OCI-LY1 (cell line): ENCODE results near the gene STX18.

ENCODE experiments used
- CTCF ChIP-seq: fragments of 200-600 bp; sonication (generic), shearing (Covaris generic); IDR thresholded peaks from 2 replicates; pipeline ENCODE4 v1.5.1; 2017; ENCODE audit warnings: mild to moderate bottlenecking, antibody characterized with exemption, low read length, moderate library complexity, mixed read lengths
- EZH2 ChIP-seq: fragments of 200-600 bp; sonication (generic), shearing (Covaris generic); IDR thresholded peaks from 2 replicates; pipeline ENCODE4 v1.8.0; 2017; ENCODE audit warnings: borderline replicate concordance, mixed run types, mild to moderate bottlenecking, antibody characterized with exemption, low read length, moderate library complexity, mixed read lengths

GRCh38 chr4:4446434-4446833, 95.4 kb downstream of the STX18 start:
- TF ChIP-seq CTCF (no peak), EZH2 (no peak)
